Pons (tissue), 1 donor: ENCODE measurements around the gene METTL13.
"Not testable (repeated sequence)": the region's sequence is repeated elsewhere in the genome, so short reads cannot be mapped to it uniquely, and the experiment has no call there.

Experiments used
- DNase-seq: peaks from one replicate; pipeline ENCODE4 v3.0.0-alpha.2; 2016; ENCODE audit warnings: low spot score

METTL13 gene

GRCh38 chr1:171769754-171770153 is 11.7 kb upstream of the METTL13 start:
- DNase-seq: no peak

- DNase-seq: no peak
Observed at GRCh38 chr1:171772312-171772711, 9.1 kb upstream of the METTL13 start.

GRCh38 chr1:171780583-171781175 is 781 bp upstream of the METTL13 start:
- no peak for DNase-seq

- no peak for DNase-seq
Observed at GRCh38 chr1:171783816-171784530, 2.5 kb downstream of the METTL13 start.

GRCh38 chr1:171784784-171785183 is 3.3 kb downstream of the METTL13 start:
- DNase-seq: no peak

GRCh38 chr1:171785766-171786165 is 4.3 kb downstream of the METTL13 start:
- DNase-seq: no peak

GRCh38 chr1:171786534-171786933 is 5.1 kb downstream of the METTL13 start:
- DNase-seq: no peak

- no peak for DNase-seq
Observed at GRCh38 chr1:171787686-171788480, 6.4 kb downstream of the METTL13 start.

GRCh38 chr1:171788696-171789095 is 7.2 kb downstream of the METTL13 start:
- DNase-seq: no peak

- no peak for DNase-seq
Observed at GRCh38 chr1:171790318-171790717, 8.9 kb downstream of the METTL13 start.

GRCh38 chr1:171792656-171793369 is 11.4 kb downstream of the METTL13 start:
- DNase-seq: no peak

- no peak for DNase-seq
Observed at GRCh38 chr1:171793636-171794035, 12.2 kb downstream of the METTL13 start.

GRCh38 chr1:171794085-171794484 is 12.6 kb downstream of the METTL13 start:
- DNase-seq: no peak

GRCh38 chr1:171796592-171796991 is 15.1 kb downstream of the METTL13 start:
- DNase-seq: no peak

- no peak for DNase-seq
Observed at GRCh38 chr1:171798311-171798710, 16.9 kb downstream of the METTL13 start.

- no peak for DNase-seq
Observed at GRCh38 chr1:171798765-171799164, 17.3 kb downstream of the METTL13 start.

- no peak for DNase-seq
Observed at GRCh38 chr1:171799166-171799565, 17.7 kb downstream of the METTL13 start.

GRCh38 chr1:171799698-171800097 is 18.2 kb downstream of the METTL13 start:
- DNase-seq: not testable (repeated sequence)

- DNase-seq: no peak
Observed at GRCh38 chr1:171800342-171800741, 18.9 kb downstream of the METTL13 start.

GRCh38 chr1:171800851-171801250 is 19.4 kb downstream of the METTL13 start:
- DNase-seq: no peak

GRCh38 chr1:171801487-171801891 is 20.0 kb downstream of the METTL13 start:
- peak; percentile 88 for DNase-seq

- peak; percentile 80 for DNase-seq
Observed at GRCh38 chr1:171802207-171802606, 20.7 kb downstream of the METTL13 start.
